GM10248 (cell line): ENCODE measurements around the gene ETV3.
A peak's percentile ranks its signal among the peaks of the same experiment; 100 is the strongest.

ENCODE experiments used
- CTCF ChIA-PET: fragments of 300-600 bp; sonication (Branson Sonifier 250); formaldehyde crosslinking; extraction: SDS; loops from one replicate; lab custom pipeline; 2021; ENCODE audit warnings: antibody characterized with exemption; lab: Yijun Ruan, JAX
- POLR2A ChIA-PET: fragments of 350-650 bp; sonication (Branson Sonifier 250); formaldehyde crosslinking; extraction: SDS; loops from one replicate; lab custom pipeline; 2020; ENCODE audit warnings: antibody characterized with exemption; lab: Yijun Ruan, JAX
- DNase-seq: peaks from one replicate; pipeline ENCODE4 v3.0.0; 2012; ENCODE audit errors: extremely low spot score
- TF ChIP-seq, protein P1 (sequence below): IDR thresholded peaks from 2 replicates; pipeline ENCODE4 v1.5.1; 2012; ENCODE audit warnings: mild to moderate bottlenecking, low read depth; ENCODE audit errors: extremely low read depth, missing control alignments, control extremely low read depth

Gene ETV3

GRCh38 chr1:157119008-157119407 lies 19.2 kb downstream of the ETV3 start:
- CTCF ChIA-PET, result interaction anchor here (0.8 kb wide), 1 partner anchor 29 kb away, joined by 7 read pairs; no protein-coding TSS in a partner anchor
- no peak for DNase-seq
- POLR2A ChIA-PET, result no interaction called here
- TF ChIP-seq, protein P1, sequence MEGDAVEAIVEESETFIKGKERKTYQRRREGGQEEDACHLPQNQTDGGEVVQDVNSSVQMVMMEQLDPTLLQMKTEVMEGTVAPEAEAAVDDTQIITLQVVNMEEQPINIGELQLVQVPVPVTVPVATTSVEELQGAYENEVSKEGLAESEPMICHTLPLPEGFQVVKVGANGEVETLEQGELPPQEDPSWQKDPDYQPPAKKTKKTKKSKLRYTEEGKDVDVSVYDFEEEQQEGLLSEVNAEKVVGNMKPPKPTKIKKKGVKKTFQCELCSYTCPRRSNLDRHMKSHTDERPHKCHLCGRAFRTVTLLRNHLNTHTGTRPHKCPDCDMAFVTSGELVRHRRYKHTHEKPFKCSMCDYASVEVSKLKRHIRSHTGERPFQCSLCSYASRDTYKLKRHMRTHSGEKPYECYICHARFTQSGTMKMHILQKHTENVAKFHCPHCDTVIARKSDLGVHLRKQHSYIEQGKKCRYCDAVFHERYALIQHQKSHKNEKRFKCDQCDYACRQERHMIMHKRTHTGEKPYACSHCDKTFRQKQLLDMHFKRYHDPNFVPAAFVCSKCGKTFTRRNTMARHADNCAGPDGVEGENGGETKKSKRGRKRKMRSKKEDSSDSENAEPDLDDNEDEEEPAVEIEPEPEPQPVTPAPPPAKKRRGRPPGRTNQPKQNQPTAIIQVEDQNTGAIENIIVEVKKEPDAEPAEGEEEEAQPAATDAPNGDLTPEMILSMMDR, result no peak

- DNase-seq, result peak; percentile 70
- ChIA-PET CTCF (interaction anchor here (1.4 to 4.6 kb wide), 2 partner anchors 18 to 27 kb away, joined by 4 to 28 read pairs; no protein-coding TSS in a partner anchor), POLR2A (no interaction called here)
These were observed 20.6 kb downstream of the ETV3 start for GRCh38 chr1:157117527-157118057.

GRCh38 chr1:157116737-157117103 lies 21.5 kb downstream of the ETV3 start:
- ChIA-PET CTCF (interaction anchor here (1.4 to 4.6 kb wide), 3 partner anchors 19 to 39 kb away, joined by 4 to 28 read pairs (median 20); no protein-coding TSS in a partner anchor), POLR2A (no interaction called here)
- TF ChIP-seq, protein P1, result no peak
- no peak for DNase-seq

More at GRCh38 chr1:157117527-157118057, 20.6 kb downstream of the ETV3 start:
- TF ChIP-seq, protein P1, result no peak

DNA sequence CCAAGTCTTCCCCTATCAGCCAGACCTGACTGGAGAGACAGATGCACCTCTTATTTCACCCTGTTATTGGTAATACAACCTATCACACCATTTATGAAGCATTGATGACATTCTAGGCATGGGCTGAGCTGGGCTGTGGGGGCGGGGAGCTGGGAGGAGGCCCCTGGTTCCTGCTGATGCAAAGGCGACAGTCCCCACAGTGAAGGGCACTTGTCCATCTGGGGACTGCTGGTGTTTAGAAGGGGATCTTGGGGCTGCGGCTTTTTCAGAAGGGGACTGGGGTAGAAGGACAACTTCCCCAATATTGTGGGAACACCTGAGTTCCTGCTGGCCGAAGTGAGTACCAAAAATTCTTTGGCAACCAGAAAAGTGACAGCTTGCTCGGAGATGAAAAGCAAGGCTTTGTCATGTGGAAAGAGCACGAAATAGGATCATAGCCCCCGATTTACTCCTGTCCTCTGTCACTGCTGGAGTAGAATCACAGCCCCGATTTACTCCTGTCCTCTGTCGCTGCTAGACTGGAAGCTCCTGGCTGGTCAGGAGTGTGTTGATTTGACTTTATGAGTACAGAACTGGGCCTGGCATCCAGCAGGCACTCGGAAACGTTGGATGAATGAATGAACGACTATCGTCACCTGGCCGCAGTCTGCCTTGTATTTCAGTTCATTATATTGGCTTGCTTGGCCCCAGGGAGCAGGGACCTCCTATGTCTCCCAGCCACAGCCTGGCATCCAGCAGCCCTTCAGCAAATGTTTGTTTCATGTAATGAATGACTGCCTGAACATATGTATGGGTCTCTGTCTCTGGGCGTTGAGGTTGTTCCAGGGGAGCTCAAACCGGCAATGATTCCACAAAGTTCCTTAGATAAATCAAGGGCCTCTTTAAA lies 22.1 kb downstream of the ETV3 start:
- DNase-seq, result no peak
- CTCF ChIA-PET, result interaction anchor here (1.4 to 4.6 kb wide), 3 partner anchors 20 to 40 kb away, joined by 4 to 28 read pairs (median 20); no protein-coding TSS in a partner anchor
- TF ChIP-seq, protein P1, result no peak
- POLR2A ChIA-PET, result no interaction called here

DNA sequence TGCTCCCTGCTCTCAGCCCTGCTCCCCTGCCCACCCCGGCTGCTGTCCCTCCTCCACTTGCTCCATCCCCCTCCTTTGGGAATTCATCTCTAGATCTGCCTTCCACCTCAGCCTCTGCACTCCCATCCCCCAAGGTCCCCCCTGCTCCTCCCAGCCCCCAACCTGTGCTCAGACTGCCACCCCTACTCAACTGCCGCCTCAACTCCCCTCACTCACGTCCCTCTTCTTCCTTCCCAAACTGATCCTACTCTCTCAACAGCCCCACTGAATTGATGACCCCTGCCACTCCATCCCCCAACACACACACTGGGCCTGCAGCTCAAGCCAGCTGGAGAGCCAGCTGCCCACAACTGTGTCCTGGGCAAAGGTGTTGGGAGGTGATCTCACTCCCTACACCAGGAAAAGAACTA lies 22.8 kb downstream of the ETV3 start:
- TF ChIP-seq, protein P1, result no peak
- DNase-seq, result no peak
- ChIA-PET CTCF (interaction anchor here (0.6 to 4.6 kb wide), 4 partner anchors 11 to 53 kb away, joined by 3 to 28 read pairs (median 12); no protein-coding TSS in a partner anchor), POLR2A (no interaction called here)

DNA sequence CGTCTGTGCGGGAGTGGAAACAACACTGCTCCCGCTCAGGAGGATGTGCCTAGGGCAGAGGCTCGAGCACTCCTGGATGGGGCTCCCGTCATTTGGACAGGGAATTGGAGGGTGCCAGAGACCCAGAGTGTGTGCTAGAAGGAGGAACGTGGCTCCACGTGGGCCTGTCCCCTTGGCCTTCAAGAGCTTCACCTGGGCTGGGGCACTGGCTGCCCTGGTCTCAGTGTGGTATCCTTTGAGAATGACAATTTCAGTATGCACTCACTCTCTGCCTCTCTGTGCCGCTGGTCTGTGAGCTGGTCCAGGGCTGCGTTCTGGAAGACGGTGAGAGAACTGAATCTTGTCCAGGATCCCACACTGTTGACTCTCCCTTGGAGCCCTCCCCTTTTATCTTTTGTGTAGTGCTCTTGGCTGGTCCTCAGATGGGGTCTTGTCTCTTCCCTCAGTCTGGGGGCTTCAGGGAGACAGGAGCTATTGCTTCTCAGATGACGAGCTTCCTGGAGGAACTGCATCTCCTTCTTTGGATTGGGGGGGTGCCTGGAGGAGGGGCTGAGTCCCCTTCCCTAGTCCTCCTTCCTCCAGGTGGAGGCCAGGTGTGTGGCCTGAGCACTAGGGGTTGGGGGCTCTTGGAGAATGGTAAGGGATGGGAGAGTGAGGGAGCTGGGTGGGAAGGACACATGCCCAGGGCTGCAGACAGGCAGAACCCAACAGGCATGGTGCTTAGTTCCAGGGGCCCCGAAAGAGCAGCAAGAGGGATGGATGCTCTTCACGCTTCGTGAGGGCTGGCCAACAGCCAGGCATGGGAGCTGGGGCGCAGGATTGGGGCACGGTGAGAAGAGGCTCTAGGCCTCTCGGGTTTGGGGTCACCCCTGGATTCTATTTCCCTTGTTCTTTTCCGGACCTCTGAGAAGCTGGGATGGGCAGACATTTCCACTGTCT lies 23.7 kb downstream of the ETV3 start:
- no peak for DNase-seq
- POLR2A ChIA-PET, result no interaction called here
- TF ChIP-seq, protein P1, result no peak
- CTCF ChIA-PET, result interaction anchor here (0.6 to 4.6 kb wide), 6 partner anchors 10 to 67 kb away, joined by 3 to 28 read pairs (median 4); no protein-coding TSS in a partner anchor
